NCI-H2081 treated with DMSO at 0.1 percent for 48 hours (cell line): ENCODE measurements around the gene TFB1M.
"Not testable (repeated sequence)": the region's sequence is repeated elsewhere in the genome, so short reads cannot be mapped to it uniquely, and the experiment has no call there.

Experiments used
- DNase-seq: peaks from one replicate; lab custom pipeline; 2025; lab: John Stamatoyannopoulos, UW

Gene TFB1M

DNA sequence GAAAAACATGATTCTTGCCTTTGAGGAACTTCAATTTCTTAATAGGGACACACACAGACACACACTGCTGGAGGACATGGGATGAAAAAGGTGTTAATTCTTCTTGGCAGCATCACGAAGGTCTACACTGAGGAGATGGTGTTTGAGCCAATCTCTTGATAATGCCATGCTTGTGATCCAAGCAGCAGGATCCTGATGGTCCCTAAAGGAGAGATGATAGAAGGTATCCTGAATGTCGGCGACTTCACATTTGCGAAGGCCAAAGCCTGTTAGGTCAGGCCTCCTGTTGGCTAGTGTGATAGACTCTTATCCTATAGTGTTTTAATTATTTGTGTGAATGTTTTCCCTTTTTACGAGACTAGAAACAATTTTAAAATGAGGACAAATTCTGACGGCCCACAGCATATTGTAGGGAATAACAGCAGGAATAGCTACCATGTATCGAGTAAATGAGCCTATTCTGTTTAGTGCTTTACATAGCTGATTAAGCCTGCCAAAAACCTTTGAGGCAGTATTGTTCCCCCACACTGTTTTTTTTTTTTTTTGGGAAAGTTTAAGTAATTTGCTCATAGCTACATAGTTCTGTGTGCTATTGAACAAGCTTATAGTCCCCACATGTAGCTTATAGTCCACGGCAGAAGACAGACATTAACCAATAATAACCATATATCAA is 15.3 kb upstream of the TFB1M start:
- no peak for DNase-seq

DNA sequence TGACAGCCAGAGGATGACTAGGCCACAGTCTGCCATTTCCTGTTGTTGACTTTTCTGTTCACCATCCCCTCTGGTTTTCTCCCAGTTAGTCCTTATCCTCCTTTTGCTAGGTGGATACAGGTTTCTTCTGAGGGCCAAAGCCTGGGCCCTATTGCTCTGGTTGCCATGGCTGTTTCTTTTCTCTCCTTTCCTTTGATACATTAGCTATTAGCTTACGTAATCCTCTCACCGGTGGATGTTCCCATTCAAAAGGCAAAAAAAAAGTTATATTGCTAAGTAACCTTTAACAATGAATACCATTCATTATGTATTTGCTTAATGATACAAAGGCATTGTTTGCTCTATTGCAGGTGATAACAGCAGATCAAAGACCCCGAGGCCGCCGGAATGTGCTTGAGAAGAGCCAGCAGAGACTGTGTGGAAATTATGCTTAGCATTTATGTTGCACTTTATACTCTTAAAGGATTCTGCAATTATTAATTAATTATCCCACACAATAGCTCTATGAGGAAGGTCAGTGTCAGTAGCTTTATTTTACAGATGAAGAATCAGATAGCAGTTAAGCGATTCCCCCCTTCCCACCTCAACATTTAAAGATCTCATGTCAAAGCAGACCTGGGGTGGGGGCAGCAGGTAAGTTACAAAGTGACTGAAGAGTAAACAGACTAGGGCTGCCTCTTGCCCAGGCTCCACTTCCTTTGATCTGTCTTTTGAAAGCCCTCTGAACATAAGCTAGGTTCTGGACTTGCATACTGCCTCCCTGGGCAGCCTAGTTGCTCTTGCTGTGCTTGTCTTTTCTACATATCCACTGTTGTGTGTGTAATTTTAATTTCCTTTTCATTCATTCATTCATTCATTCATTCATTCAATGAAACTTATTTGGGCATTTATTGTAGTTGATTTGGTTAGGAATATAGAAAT is 14.5 kb upstream of the TFB1M start:
- DNase-seq: no peak

- DNase-seq: no peak
These were observed 13.8 kb upstream of the TFB1M start for GRCh38 chr6:155328074-155328538.

DNA sequence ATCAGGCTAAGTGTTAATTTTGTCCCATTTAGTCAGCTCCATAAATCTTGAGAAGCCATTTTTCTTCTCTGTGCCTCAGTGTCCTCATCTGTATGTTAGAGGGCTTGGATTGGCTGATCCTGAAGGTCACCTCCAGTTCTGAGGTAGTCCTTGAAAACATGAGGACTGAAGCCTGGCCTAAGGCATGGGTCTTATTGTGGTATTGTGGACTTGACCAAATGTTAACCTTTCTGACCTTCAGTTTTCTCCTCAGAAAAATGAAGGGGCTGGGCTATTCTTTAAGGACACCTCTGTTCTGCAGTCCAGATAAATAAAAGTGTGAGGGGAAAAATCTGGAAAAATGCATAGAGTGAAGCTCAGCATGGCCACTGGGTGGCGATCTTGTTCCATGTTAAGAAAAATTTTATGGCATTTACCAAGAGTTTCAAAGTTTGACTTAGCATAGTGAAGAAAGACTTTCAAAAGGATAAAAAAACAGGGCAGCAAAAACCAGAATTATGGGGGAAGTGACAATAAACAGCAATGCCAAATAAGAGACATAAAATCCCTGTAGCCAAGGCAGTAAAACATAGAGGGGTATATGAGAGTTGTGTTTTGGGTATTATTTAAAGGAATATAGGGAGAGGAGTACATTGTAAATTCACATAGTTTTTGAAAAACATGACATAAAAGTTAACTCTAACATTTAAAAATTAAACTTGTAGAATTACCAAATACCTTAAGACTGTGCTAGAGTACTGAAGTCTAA is 13.2 kb upstream of the TFB1M start:
- DNase-seq: peak; percentile 21

DNA sequence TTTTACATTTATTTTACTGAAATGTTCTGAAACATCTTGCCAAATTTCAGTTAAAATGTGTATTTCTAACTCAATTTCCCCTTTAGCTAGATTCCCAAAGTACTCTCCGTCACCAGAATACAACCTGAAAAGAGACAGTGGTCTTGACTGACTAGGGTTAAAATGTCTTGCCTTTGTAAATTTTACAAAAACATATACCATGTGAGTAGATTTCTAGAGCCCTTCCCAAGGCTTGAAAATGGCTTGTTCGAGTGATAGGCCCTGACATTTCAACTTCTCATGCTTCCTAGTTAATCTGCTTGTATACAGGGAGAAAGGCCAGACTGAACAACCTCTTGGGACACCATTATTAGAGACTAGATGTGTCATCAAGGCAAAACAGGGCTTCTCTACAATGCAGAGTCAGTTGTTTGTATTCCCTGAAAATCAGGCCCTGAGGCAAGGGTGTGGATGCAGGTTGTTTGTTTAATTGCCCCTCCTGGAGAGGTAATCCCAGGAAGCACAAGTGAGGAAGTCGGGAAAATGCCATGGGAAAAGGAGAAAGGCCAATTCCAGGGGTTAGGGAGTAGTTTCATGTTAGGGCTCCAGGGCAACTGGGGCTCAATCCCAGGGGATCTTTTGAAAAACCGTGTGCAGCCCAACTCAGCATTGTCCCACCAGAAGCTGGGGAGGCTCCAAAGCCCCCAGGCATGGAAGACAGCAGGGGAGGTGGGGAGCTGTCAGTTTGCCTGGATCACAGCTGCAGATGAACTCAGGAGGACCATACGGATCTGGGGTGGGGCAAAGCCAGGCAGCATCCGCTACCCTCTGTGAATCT is 11.6 kb upstream of the TFB1M start:
- DNase-seq: no peak

DNA sequence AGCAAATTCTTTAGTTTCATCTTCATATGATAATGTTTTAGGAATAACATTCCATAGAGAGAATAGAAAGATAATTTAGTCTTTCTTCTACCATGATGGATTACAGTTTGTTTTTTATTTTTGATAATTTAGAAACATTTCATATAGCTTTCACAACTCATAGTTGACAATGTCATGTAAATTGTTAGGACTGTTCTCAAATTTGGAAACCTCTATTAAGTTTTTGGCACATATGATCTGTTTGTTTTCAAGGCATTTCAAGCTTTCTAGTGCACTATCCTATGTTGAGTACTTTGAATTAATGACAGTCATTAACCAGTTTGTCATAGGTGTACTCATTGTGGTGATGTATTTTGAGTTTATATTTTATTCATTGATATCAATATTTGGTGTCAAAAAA is 10.7 kb upstream of the TFB1M start:
- DNase-seq: no peak

DNA sequence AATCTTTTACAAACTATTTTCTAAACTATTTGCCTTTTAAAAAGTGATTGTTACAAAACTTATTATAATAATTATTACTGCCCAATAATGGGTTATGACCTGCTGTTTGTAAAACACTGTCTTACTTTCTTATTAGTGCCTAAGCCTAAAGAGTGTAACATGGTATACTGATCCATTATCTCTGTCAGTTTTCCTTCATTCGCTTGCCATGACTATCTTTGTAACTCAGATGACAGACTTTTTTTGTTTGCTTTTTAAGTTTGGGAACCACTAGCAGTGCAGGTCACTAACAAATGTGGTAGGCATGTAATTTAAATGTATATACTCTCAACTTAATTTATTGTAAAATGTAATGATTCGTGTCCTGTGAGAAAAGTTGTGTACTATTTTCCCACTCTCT is 9.9 kb upstream of the TFB1M start:
- DNase-seq: no peak

GRCh38 chr6:155319902-155320301 is 5.6 kb upstream of the TFB1M start:
- DNase-seq: no peak

DNA sequence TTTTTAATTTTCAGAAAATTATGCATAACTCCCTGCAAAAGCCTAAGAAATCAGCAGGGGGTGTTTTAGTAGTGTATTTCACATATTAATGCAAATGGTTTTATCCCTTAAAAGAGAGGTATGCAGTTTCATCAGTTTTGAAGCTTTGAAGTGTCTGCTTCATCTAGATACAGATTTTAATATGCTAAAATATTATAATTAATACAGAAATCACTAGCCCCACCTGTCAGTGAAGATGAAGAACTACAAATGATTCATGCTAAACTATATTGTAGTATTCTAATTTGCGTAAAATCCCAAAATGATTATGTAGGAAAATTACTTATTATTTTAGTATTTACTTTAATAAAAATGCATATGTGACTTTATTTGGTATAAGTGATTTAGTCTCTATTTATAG is 2.9 kb upstream of the TFB1M start:
- no peak for DNase-seq

- DNase-seq: no peak
These were observed 2.1 kb upstream of the TFB1M start for GRCh38 chr6:155316419-155316818.

GRCh38 chr6:155315516-155315871 is 1.2 kb upstream of the TFB1M start:
- DNase-seq: no peak

DNA sequence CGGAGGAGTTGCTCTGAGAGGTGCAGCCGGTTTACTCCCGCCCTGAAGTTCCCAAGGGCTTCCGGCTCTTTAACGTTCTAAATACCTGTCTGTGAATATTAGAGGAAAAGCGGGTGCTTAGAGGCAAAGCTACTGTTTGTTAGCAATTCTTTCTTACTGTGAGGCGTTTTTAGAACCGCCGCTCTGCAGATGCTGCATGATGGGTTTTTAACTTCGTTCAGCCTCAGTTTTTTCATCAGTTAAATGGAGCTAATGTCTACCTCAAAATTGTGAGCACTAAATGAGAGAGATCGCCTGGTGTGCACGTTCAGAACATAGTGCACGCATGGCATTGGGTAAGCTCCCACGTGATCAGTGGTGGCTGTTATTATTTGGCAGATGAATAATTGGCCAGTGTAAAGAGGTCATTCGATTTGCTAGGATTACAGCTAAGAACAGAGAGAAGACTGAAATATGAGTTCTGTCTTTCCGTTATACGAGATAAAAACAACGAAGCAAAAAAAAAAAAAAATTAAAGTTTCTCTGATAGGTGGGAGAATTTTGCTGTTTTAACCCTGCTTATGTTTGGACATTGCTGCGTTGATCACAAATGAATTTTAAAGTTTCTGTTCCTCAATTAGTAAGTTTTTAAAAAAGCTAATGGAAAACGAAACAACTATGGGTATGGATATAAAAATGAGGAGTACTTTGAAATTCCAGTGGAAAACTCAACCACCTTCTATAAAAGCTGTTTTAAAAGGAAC is 660 bp upstream of the TFB1M start:
- peak; percentile 75 for DNase-seq

DNA sequence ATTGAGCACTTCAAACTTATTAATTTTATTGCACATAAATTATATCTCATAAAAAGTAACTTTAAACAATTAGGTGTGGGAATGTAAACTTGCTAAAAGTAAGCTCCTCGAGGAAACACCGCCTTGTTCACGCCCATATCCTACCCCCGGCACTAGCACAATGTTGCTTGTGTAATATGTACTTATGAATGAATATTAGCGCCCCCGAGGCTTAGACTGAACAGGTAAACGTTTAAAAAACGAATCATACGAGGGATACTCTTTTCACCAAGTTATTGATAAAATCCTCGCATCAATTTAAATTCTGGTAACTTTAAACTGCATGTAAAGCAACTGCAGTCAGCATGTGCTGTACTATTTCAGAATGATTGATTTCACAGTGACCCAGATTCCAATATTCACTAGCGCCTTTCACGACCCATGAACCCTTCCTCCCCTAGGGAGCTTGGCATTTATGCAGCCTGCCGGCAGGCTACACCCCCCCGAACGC is 637 bp downstream of the TFB1M start:
- no peak for DNase-seq

GRCh38 chr6:155312950-155313349 is 1.3 kb downstream of the TFB1M start:
- DNase-seq: not testable (repeated sequence)

GRCh38 chr6:155311583-155311982 is 2.7 kb downstream of the TFB1M start:
- DNase-seq: no peak

DNA sequence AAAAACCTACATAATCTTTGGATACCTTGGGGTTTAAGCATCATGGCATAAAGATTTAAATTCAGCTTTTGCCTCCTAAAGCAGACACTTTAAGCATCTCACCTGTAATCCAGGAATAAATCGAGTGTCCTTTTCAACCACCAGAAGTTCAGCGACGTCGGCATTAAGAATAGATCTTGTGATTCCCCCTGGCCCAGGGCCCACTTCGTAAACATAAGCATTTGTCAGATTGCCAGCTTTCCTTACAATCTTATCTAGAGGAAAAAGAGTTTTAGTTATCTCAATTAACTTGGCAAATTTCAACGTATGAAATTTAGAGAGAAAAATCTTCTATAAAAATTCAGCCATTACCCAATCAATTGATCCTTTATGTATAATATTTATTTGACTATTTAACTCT is 3.2 kb downstream of the TFB1M start:
- no peak for DNase-seq

GRCh38 chr6:155310596-155310995 is 3.7 kb downstream of the TFB1M start:
- no peak for DNase-seq

GRCh38 chr6:155309150-155309549 is 5.1 kb downstream of the TFB1M start:
- no peak for DNase-seq

- no peak for DNase-seq
These were observed 7.3 kb downstream of the TFB1M start for GRCh38 chr6:155306958-155307357.

- DNase-seq: no peak
These were observed 10.9 kb downstream of the TFB1M start for GRCh38 chr6:155303361-155303870.

GRCh38 chr6:155301867-155302266 is 12.4 kb downstream of the TFB1M start:
- DNase-seq: no peak
